ENCODE measurements around the gene ESPNL.
"Not testable (repeated sequence)": the region's sequence is repeated elsewhere in the genome, so short reads cannot be mapped to it uniquely, and the experiment has no call there.

Gene ESPNL, protein sequence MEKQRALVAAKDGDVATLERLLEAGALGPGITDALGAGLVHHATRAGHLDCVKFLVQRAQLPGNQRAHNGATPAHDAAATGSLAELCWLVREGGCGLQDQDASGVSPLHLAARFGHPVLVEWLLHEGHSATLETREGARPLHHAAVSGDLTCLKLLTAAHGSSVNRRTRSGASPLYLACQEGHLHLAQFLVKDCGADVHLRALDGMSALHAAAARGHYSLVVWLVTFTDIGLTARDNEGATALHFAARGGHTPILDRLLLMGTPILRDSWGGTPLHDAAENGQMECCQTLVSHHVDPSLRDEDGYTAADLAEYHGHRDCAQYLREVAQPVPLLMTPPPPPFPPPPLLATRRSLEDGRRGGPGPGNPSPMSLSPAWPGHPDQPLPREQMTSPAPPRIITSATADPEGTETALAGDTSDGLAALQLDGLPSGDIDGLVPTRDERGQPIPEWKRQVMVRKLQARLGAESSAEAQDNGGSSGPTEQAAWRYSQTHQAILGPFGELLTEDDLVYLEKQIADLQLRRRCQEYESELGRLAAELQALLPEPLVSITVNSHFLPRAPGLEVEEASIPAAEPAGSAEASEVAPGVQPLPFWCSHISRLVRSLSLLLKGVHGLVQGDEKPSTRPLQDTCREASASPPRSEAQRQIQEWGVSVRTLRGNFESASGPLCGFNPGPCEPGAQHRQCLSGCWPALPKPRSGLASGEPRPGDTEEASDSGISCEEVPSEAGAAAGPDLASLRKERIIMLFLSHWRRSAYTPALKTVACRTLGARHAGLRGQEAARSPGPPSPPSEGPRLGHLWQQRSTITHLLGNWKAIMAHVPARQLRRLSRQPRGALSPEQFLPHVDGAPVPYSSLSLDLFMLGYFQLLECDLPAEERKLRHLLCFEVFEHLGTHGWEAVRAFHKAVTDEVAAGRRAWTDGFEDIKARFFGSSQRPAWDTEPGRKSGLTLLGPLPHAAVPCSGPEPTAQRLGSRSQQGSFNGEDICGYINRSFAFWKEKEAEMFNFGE
- 0.15 to 0.22 reads per million in 2 donors for total RNA-seq

DNA sequence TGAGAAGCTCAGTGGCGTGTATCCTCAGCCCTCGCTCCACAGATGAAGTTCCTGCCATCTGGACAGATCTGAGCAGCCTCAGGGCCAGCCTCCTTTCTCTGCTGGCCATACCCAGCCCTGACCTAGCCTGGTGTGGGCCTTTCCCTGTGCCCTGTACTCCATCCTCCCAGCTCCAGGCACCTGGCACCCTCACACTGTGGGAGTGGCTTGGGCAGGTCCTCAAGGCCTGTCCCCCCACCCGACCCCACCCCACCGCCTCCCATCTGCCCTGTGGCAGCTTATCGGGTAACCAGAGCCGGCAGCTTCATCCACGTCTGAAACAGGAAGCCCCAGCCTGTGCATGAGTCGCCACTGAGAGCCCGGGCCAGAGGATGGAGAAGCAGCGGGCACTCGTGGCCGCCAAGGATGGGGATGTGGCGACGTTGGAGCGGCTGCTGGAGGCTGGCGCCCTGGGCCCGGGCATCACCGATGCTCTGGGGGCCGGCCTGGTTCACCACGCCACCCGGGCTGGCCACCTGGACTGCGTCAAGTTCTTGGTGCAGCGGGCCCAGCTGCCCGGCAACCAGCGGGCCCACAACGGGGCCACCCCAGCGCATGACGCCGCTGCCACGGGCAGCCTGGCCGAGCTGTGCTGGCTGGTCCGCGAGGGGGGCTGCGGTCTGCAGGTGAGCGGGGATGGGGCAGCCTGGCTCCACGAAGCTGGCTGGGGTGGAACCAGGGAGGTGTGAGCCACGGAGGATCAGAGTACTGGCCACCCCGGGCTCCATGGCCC is at the start of gene ESPNL:
ESPNL (plus strand) TSS at position 292 of the 772 bp plus-strand sequence; CDS start at position 372, 80 bp downstream.
- DNase-seq = no peak

DNA sequence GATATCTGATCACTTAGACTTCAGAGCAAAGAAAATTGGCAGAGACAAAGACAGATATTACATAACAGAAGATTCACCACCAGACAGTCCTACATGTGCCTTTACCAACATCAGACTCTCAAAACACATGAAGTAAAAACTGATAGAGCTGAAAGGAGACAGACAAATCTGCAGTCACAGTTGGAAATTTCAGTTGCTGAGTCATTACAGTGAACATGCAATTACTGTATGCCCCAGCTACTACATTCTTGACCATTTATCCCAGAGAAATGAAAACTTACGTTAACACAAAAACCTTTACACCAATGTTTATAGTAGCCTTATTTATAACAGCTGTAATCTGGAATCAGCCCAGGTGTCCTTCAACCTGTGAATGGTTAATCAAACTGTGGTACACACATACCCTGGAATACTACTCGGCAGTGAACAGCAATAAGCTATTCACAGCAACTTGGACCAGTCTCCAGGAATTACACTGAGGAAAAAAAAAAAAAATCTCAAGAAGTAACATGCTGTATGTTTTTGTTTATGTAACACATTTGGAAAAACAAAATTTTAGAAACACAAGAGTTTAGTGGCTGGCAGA is 46.9 kb upstream of the ESPNL start:
- DNase-seq = no peak

DNA sequence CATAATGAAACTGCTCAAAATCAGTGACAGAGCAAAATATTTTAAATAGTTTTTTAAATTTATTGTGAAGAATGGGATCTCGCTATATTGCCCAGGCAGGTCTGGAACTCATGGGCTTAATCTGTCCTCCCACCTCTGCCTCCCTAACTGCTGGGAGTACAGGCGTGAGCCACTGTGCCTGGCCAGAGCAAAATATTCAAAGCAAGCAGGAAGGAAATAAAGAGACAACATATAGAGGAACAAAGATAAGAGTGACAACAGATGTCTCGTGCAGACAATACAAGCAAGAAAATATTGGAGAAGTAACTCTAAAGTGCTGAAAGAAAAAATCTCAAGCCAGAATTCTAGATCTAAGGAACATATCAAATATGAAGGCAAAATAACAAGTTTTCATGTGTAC is 44.3 kb upstream of the ESPNL start:
- no peak for DNase-seq

DNA sequence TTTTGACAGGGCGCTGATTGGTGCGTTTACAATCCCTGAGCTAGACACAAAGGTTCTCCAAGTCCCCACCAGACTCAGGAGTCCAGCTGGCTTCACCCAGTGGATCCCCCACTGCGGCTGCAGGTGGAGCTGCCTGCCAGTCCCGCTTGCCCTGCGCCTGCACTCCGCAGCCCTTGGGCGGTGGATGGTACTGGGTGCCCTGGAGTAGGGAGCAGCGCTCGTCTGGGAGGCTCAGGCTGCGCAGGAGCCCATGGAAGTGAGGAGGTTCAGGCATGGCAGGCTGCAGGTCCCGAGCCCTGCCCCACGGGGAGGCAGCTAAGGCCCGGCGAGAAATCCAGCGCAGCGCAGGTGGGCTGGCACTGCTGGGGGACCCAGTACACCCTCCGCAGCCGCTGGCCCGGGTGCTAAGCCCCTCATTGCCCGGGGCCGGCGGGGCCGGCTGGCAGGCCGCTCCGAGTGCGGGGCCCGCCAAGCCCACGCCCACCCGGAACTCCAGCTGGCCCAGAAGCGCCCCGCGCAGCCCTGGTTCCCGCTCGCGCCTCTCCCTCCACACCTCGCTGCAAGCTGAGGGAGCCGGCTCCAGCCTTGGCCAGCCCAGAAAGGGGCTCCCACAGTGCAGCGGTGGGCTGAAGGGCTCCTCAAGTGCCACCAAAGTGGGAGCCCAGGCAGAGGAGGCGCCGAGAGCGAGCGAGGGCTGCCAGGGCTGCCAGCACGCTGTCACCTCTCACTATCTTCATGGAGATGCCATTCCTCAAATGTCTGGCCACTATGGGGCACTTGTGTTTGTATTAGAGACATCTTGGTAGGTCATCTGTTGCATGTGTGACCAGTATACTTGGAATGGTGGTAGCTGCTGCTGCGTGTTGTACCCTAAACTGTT is 42.2 kb upstream of the ESPNL start:
- not testable (repeated sequence) for DNase-seq

DNA sequence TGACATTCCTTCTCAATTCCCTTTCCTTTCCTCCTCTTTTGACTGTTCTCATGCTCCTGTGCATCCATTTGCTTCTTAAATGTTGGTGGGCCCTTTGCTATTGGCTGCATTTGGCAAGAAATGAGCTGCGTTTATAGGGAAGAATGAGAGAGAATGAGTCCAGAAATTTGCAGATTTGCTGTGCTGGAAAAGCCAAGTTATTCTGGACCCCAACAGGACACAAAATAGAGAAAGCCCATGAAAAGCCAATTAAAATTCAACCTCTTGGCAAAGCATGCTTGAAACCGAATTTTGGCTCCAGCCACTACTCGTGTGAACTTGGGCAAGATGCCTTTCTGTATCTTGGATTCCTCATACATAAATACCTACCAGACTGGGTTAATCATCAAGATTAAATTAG is 40.6 kb upstream of the ESPNL start:
- no peak for DNase-seq

DNA sequence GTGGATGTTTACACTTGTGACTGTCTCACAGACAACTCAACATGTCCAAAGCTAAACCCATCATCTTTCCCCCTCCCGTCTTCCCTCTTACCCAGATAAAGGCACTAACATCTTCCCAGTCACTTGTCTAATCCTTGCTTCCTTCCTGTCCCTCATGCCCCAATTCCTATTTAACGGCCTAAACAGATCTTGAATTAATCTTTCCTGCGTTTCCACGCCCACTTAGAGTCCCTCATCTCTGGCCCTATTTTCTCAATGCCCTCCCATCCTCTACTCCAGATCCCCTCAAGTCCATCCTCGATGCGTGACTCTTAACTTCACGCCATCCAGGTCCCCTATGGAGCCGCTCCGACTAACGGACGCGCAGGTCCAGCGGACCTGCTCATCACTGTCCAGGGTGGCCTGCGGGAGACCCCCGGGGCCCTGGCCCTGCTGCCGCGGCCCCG is 40.0 kb upstream of the ESPNL start:
- DNase-seq = no peak

DNA sequence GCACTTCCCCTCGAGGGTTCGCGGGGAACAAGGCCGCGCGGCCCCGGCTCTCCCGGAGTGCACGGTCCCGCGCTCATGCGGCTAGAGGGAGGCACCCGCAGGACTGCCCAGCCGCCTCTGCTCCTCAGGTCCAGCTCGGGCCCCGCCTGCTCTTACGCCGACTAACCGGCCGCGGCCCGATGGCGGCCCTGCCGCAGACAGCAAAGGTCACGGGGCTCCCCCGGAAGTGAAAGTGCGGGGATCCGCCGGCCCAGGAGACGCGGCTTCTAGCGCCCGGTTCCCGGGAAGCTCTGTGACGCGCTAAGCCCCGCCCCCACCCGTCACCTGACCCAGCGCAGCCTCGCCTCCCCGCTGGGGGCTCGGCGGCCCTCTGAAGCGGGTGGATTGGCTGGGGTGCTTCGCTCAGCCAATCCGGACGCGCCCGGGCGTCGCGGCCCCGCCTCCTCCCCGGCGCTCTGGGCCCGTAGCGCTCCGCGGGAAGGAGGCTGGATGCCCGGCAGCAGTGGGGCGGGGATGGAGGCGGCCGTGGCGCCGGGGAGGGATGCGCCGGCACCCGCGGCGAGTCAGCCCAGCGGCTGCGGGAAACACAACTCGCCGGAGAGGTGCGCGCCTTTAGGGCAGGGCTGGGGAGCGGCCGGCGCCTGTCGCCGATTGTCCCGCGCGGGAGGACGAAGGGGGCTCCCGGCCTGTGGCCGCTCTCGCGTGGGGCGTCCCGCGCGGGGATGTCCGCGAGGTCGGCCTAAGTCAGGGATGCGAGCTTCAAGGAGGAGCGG is 39.4 kb upstream of the ESPNL start, which contains the start of gene SCLY:
SCLY (plus strand) TSS at position 460 of the 773 bp plus-strand sequence; CDS start at position 514, 54 bp downstream.
- DNase-seq = peak; percentile 98

DNA sequence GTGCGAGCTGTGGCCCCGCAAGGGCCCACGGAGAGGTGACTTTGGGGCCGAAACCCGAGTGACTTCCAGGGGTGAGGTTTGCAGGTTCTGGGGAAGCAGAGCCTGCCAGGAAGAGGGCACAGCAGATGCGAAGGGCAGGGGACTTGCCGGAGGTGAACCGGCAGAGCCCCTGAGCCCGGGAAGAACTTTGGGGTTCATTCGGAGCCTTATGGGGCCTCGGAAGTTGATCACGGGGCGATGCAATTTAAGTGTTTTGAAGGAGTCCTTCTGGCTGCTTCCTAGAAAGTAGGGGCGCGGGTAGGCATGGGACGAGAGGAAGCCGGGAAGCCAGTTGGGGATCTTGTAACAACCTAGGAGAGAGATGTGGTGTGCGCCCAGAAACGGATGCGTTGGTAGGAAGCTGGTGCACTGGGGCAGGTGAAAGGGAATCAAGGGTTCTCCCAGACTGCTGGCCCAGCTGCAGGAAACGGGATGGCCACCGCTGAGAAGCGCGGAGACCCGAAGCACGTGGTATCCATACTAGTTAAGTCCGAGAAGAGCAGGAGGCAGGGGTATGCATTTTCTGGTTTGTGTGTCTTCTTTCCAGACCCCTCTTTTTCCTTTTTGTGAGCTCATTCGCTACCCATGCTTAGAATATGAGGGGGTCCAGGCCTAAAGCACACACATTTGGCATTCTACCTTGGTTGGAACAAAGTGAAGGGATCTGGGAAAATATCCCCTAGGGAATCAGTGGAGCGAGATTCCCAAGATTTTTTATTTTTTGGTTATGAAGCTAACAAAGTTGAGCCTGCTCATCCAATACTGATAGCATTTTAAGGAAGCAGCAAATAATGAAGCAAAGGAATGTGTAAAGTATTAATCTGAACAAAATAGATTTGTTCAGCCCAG is 38.6 kb upstream of the ESPNL start:
- DNase-seq = no peak

DNA sequence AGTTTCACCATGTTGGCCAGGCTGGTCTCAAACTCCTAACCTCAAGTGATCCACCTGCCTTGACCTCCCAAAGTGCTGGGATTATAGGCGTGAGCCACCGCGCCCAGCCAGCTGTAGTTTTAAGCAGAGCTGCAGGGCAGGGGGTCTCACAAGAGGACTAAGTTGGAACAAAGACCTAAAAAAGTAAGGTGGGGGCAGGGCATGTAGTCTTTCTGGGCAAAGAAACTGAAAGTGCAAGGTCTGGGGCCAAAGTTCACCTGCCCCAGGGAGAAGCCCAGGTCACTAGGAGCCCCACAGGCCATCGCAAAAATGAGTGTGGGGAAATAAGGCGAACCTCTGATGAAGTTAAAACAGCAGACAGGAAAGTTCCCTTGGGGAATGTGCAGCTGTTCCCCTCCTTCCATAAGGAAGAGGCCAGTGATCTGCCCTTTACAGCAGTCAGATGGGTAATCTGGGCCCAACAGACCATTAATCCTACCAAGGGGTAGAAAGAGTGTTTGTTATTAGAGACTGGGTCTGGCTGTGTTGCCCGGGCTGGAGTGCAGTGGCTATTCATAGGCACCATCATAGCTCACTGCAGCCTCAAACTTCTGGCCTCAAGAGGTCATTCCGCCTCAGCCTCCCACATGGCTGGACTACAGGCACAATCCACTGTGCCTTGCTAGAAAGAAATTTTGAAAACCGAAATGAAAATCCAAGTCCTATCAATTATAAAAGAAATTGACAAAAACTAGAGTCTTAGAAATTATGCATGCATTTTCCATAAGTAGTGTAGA is 36.5 kb upstream of the ESPNL start:
- no peak for DNase-seq

DNA sequence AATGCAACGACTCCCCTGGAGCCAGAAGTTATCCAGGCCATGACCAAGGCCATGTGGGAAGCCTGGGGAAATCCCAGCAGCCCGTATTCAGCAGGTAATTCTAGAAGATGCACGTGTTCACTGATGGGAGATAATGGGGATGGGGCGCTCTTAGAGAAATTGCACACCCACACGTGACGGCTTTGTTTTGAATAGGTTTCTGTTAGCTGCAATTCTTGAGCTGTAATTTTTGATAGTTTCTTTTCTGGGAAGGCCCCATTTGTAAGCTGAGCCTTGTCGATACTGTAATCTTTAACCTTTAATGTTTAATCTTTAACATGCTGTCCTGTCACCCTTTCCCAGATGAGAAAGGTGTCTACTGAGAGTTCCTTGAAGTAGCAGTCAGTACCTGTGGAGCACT is 35.8 kb upstream of the ESPNL start:
- DNase-seq = no peak

DNA sequence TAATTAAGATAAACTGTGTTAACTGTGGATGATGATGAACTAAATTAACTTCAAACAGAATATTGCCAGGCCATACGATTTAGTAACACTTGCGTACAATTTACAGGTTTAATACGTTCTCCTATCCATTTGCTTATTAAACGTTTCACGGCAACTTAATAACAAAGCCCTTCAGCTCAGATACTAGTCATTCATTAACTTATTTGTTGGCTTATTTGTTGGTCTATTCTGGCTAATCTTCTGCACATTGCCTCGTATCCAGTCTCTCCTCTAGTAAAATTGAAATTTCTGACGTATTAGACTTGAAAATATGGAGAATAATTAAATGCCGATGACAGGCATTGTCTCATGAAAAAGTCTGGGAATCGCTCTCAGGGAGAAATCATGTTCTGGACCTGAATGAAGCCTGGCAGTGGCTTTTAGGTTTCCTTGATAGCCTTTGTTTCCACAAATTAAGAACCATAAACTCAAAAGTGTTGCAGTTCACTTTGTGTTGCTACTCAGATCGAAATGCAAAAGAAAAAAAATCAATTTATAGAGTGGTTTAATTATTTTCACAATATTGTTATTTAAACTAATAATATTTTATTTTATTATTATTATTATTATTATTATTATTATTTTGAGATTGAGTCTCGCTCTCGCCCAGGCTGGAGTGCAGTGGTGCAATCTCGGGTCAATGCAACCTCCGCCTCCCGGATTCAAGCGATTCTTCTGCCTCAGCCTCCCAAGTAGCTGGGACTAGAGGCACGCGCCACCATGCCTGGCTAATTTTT is 34.9 kb upstream of the ESPNL start:
- DNase-seq = no peak

DNA sequence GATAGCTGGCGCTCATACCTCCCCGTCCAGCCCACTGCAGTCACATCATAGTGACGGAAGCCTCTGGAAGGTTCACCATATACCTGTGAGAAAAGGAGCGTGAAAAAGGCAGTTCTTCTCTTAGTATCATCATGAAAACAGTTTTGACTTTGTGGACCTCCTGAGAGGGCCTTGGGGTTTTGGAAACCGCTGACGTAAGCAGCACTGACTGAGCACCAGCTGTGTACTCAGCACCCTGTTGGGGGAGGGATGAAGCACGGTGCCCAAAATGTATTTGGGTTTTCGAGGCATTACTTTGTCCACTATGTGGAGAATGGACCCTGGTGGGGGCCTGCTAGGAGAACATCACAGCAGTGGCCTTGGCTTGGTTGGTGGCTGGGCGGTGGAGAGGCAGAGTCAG is 33.9 kb upstream of the ESPNL start:
- no peak for DNase-seq

DNA sequence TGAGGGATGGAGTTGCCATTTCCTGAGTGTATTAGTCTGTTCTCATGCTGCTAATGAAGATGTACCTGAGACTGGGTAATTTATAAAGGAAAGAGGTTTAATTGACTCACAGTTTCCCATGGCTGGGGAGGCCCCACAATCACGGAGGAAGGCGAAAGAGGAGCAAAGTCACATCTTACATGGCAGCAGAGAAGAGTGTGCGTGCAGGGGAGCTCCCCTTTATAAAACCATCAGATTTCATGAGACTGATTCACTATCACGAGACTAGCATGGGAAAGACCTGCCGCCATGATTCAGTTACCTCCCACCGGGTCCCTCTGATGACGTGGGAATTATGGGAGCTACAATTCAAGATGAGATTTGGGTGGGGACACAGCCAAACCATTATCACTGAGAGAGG is 33.4 kb upstream of the ESPNL start:
- not testable (repeated sequence) for DNase-seq

DNA sequence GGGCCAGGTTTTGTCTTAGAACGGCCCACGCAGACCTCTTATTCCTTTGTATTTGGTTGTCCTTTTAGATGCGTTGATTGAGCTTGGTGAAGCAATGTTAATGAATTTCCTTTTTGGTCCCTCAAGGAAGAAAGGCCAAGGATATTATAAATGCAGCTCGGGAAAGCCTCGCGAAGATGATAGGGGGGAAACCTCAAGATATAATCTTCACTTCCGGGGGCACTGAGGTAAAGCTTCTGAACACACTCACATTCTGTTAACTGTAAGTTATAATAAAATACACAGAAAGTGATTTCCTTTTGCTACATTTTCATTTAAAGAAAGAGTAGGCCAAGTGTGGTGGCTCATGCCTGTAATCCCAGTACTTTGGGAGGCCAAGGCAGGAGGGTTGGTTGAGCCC is 32.2 kb upstream of the ESPNL start:
- DNase-seq = no peak

DNA sequence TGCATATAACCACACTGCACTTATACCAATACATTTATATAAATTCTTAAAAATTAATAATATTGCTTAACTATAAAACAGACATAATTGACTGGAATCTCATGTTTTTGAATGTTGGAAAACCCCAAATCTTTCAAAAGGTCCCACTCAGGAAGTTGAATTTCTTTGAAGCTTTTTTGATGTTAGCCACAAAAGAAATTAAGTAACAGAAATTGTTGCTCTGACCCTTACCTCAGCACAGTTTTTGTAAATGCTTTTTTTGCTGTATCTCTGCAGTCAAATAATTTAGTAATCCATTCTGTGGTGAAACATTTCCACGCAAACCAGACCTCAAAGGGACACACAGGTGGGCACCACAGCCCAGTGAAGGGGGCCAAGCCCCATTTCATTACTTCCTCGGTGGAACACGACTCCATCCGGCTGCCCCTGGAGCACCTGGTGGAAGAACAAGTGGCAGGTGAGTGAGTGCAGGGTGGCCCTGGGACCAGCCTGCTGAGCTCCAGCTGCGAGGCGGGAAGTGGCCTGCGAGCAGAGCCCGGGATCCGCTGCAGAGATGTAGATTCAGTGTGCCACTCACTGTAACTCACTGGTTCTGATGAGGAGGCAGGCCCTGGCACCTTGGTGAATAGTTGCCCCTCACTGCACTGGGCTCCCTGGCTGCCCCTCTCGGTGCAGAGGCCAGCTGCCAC is 31.0 kb upstream of the ESPNL start:
- no peak for DNase-seq

DNA sequence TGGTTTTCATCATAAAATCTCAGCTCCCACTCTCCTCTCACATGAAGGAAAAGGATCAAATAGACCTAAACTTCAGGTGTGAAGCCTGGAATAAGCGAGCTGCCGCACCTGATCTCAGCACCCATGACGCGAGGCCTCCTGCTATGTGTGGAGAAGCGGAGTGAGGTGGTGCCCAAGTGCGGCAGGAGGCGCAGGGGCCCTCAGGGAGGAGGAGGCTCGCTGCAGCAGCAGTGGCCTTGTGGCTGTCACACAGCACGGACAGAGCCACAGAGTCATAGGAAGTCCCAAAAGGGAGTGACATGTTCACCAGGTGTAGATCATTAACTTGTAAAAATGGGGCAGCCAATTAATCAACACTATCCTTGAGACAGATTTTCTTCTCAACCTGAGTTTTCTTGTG is 30.3 kb upstream of the ESPNL start:
- no peak for DNase-seq

DNA sequence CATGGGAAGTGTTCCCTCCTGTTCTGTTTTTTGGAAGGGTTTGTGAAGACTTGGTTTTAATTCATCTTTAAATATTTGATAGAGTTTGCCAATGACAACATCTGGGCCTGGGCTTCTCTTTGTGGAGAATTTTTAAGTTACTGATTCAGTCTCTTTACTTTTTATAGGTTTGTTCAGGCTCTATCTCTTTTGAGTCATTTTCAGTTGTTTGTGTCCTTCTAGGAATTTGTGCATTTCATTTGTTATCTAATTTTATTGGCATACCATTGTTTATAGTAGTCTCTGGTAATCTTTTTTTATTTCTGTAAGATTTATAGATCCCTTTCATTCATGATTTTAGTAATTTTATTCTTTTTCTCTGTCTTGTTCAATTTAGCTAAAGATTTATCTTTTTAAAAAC is 24.7 kb upstream of the ESPNL start:
- no peak for DNase-seq
